Measurements from ENCODE around the gene ZMAT5.

ZMAT5 gene

GRCh38 chr22:29706486-29706885 lies 60.3 kb downstream of the ZMAT5 start:
- DNase-seq (ENCODE audit: low read depth): no peak

GRCh38 chr22:29705651-29706050 lies 61.2 kb downstream of the ZMAT5 start:
- DNase-seq (ENCODE audit: low read depth): no peak

- no peak for DNase-seq (ENCODE audit: low read depth)
Observed at GRCh38 chr22:29704528-29705285, 62.1 kb downstream of the ZMAT5 start.

- no peak for DNase-seq (ENCODE audit: low read depth)
Observed at GRCh38 chr22:29703569-29704195, 63.1 kb downstream of the ZMAT5 start.

- no peak for DNase-seq (ENCODE audit: low read depth)
Observed at GRCh38 chr22:29702931-29703501, 63.8 kb downstream of the ZMAT5 start.

GRCh38 chr22:29702000-29702930 lies 64.5 kb downstream of the ZMAT5 start:
- DNase-seq (ENCODE audit: low read depth): no peak

- DNase-seq (ENCODE audit: low read depth): no peak
Observed at GRCh38 chr22:29701155-29701999, 65.4 kb downstream of the ZMAT5 start.

GRCh38 chr22:29700900-29701154 lies 66.0 kb downstream of the ZMAT5 start:
- DNase-seq (ENCODE audit: low read depth): no peak

- no peak for DNase-seq (ENCODE audit: low read depth)
Observed at GRCh38 chr22:29700206-29700899, 66.5 kb downstream of the ZMAT5 start.

GRCh38 chr22:29697853-29698598 lies 68.8 kb downstream of the ZMAT5 start:
- DNase-seq (ENCODE audit: low read depth): no peak

GRCh38 chr22:29695129-29695926 lies 71.5 kb downstream of the ZMAT5 start:
- DNase-seq (ENCODE audit: low read depth): no peak

GRCh38 chr22:29693671-29694070 lies 73.1 kb downstream of the ZMAT5 start:
- no peak for DNase-seq (ENCODE audit: low read depth)

- no peak for DNase-seq (ENCODE audit: low read depth)
Observed at GRCh38 chr22:29693161-29693560, 73.6 kb downstream of the ZMAT5 start.

- DNase-seq (ENCODE audit: low read depth): no peak
Observed at GRCh38 chr22:29692327-29692640, 74.5 kb downstream of the ZMAT5 start.

GRCh38 chr22:29691636-29692326 lies 75.0 kb downstream of the ZMAT5 start:
- DNase-seq (ENCODE audit: low read depth): no peak

GRCh38 chr22:29690476-29690875 lies 76.3 kb downstream of the ZMAT5 start:
- peak; percentile 18 for DNase-seq (ENCODE audit: low read depth)

- DNase-seq (ENCODE audit: low read depth): peak; percentile 28
Observed at GRCh38 chr22:29689880-29690213, 77.0 kb downstream of the ZMAT5 start.

- DNase-seq (ENCODE audit: low read depth): no peak
Observed at GRCh38 chr22:29689206-29689879, 77.5 kb downstream of the ZMAT5 start.

GRCh38 chr22:29684244-29684643 lies 82.6 kb downstream of the ZMAT5 start:
- no peak for DNase-seq (ENCODE audit: low read depth)

All from fibroblast of gingiva (primary cell).